ENCODE measurements around the gene JARID2. TPM values are rescaled to one million over a fixed set of nuclear protein-coding genes. Genes with fewer than 3 reads are reported as not detected.

The JARID2 gene
- 5.0 TPM for total RNA-seq

DNA sequence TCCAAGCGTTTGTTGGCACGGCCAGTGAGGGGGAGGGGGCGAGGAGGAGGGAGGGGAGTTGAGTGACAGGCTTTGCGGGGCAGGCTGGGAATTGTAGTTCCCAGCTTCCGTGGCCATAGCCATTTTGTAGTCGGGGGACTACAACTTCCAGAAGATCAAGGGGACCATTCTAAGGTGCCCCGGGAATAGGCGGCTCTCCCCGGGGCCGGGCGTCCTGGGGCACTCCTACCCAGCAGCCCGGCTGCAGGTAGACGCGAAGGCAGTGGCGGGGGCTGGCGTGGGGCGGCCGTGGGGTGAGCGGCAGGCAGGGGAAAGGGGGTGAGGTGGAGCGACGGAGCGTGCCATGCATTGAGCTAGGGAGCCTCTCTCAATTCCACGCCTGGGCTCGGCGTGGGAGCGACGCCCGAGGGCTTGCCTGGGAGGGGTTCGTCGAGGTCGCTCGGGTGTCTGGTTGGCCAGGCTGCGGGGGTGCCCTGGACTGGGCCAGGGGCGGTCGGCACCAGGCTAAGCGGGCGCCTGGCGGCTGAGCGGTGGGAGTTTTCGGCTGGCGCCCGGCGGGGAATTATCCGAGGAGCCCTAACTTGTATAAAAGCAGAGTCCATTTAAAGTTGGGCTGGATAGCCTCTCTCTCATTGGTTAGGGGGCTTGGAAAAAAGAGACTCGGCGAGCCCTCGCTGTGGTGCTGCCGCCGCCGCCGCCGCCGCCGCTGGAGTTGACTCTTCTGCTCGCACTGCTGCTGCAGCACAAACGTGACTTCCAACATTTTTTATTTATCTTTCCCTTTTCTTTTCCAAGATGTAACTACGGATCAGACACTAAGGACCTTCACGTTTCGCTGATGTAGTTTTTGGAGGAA, at the start of gene JARID2:
TSS of gene JARID2 (plus strand) at position 709 of the 856 bp plus-strand sequence. CDS start 471 bp downstream, outside the sequence.
- peak; percentile 94 to 99 for DNase-seq (ENCODE audit: low spot score in 2 of 2)
- Histone ChIP-seq H3K27me3 (no peaks in the 10 kb centered on the region), H3K36me3 (no peaks in the 10 kb centered on the region), H3K9me3 (no peaks in the 10 kb centered on the region), H3K4me3 (peak within 1 kb of the TSS; percentile 95 to 96), H3K4me1 (peaks cover 0 to 8% of the 10 kb centered on the region in 2 donors), H3K27ac (peak within 1 kb of the TSS; percentile 92 to 94)
- TF ChIP-seq, protein P1, sequence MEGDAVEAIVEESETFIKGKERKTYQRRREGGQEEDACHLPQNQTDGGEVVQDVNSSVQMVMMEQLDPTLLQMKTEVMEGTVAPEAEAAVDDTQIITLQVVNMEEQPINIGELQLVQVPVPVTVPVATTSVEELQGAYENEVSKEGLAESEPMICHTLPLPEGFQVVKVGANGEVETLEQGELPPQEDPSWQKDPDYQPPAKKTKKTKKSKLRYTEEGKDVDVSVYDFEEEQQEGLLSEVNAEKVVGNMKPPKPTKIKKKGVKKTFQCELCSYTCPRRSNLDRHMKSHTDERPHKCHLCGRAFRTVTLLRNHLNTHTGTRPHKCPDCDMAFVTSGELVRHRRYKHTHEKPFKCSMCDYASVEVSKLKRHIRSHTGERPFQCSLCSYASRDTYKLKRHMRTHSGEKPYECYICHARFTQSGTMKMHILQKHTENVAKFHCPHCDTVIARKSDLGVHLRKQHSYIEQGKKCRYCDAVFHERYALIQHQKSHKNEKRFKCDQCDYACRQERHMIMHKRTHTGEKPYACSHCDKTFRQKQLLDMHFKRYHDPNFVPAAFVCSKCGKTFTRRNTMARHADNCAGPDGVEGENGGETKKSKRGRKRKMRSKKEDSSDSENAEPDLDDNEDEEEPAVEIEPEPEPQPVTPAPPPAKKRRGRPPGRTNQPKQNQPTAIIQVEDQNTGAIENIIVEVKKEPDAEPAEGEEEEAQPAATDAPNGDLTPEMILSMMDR (IDR thresholded peaks at IDR 0.05), result no peak
- intact Hi-C loops (cut with DNase I), result loop anchor here (2.0 to 10.0 kb wide), 7 partner anchors 229 to 1431 kb away; partner anchors contain the start of genes DTNBP1 and MCUR1

DNA sequence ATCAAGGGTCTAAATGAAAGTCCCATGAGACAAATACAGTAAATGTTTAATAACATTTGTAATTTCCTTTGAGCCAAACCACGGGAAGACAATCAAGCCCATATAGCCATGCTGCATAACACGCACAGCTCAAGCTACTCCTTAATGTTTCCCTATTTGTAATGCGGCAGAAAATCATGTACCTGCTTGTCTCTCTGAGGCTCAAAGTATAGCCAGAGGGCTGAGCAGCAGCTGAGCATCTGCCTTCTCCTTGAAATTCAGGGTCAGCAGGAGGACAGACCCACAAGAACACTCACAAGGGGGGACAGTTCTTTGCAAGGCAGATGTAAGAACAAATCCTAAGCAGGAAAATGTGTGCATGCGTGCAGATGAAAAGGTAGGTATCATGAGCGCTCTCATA, 45.8 kb upstream of the JARID2 start:
- intact Hi-C loops (cut with DNase I), result no loop called here

DNA sequence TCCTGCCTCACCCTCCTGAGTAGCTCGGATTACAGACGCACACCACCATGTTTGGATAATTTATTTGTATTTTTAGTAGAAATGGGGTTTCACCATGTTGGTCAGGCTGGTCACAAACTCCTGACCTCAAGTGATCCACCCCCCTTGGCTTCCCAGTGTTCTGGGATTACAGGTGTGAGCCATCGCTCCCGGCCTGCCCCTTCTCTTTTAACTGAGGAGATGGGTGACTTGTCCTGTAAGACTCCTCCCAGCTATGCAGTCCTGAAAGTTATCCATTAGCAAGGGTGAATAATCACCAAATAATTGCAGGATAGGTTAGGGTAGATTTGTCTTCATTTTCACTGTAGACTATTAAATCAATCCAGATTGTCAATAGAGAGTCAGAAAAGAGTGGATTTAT, 40.5 kb upstream of the JARID2 start:
- Histone ChIP-seq H3K27me3 (no peaks in the 10 kb centered on the region), H3K27ac (no peak overlapping the region), H3K9me3 (no peaks in the 10 kb centered on the region), H3K4me3 (no peak overlapping the region), H3K4me1 (no peaks in the 10 kb centered on the region), H3K36me3 (no peaks in the 10 kb centered on the region)
- intact Hi-C loops (cut with DNase I), result no loop called here
- DNase-seq (ENCODE audit: low spot score in 2 of 2), result no peak
- TF ChIP-seq, protein P1 (IDR thresholded peaks at IDR 0.05), result no peak

More for the DNA sequence above, 45.8 kb upstream of the JARID2 start:
- no peaks in the 10 kb centered on the region for H3K36me3 ChIP-seq
- H3K27ac ChIP-seq, result no peak overlapping the region
- no peak overlapping the region for H3K4me3 ChIP-seq
- H3K4me1 ChIP-seq, result no peaks in the 10 kb centered on the region
- no peak for DNase-seq (ENCODE audit: low spot score in 2 of 2)
- TF ChIP-seq, protein P1 (IDR thresholded peaks at IDR 0.05), result no peak
- H3K27me3 ChIP-seq, result no peaks in the 10 kb centered on the region
- H3K9me3 ChIP-seq, result no peaks in the 10 kb centered on the region

DNA sequence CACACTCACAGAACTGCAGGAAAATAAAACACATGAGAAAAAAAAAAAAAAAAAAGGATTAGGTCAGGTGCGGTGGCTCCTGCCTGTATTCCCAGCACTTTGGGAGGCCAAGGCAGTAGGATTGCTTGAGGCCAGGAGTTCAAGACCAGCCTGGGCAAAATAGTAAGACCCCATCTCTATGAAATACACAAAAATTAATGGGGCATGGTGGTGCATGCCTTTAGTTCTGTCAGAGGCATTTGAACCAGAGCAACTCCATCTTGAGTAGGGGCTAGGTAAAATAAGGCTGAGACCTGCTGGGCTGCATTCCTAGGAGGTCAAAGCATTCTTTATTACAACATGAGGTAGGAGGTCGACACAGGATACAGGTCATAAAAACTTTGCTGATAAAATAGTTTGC, 39.0 kb upstream of the JARID2 start:
- TF ChIP-seq, protein P1 (IDR thresholded peaks at IDR 0.05), result no peak
- Histone ChIP-seq H3K27me3 (no peaks in the 10 kb centered on the region), H3K36me3 (no peaks in the 10 kb centered on the region), H3K9me3 (no peaks in the 10 kb centered on the region), H3K27ac (no peak overlapping the region), H3K4me3 (no peak overlapping the region), H3K4me1 (no peaks in the 10 kb centered on the region)
- intact Hi-C loops (cut with DNase I), result no loop called here
- no peak for DNase-seq (ENCODE audit: low spot score in 2 of 2)

DNA sequence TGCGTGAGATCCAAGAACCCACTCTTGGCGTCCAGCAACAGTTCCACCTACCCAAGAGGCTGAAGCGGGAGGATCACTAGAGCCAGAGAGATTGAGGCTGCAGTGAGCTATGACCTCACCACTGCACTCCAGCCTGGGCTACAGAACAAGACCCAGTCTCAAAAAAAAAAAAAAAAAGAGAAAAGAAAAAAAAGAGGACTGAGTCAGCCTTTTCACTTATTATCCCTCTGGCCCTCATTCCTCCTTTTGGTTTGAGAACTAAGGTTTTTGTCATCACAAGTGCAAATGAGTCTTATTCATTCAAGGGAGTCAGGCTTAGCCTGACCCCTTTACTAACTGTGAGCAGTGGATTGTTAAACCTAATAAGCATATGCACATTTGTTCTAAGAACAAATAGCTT, 37.9 kb upstream of the JARID2 start:
- Histone ChIP-seq H3K27ac (no peak overlapping the region), H3K4me3 (no peak overlapping the region), H3K36me3 (no peaks in the 10 kb centered on the region), H3K4me1 (no peaks in the 10 kb centered on the region), H3K27me3 (no peaks in the 10 kb centered on the region), H3K9me3 (no peaks in the 10 kb centered on the region)
- intact Hi-C loops (cut with DNase I), result no loop called here
- TF ChIP-seq, protein P1 (IDR thresholded peaks at IDR 0.05), result no peak
- DNase-seq (ENCODE audit: low spot score in 2 of 2), result no peak

All from ascending aorta (tissue), 2 donors.